ENCODE data around the gene INHA.

INHA gene

DNA sequence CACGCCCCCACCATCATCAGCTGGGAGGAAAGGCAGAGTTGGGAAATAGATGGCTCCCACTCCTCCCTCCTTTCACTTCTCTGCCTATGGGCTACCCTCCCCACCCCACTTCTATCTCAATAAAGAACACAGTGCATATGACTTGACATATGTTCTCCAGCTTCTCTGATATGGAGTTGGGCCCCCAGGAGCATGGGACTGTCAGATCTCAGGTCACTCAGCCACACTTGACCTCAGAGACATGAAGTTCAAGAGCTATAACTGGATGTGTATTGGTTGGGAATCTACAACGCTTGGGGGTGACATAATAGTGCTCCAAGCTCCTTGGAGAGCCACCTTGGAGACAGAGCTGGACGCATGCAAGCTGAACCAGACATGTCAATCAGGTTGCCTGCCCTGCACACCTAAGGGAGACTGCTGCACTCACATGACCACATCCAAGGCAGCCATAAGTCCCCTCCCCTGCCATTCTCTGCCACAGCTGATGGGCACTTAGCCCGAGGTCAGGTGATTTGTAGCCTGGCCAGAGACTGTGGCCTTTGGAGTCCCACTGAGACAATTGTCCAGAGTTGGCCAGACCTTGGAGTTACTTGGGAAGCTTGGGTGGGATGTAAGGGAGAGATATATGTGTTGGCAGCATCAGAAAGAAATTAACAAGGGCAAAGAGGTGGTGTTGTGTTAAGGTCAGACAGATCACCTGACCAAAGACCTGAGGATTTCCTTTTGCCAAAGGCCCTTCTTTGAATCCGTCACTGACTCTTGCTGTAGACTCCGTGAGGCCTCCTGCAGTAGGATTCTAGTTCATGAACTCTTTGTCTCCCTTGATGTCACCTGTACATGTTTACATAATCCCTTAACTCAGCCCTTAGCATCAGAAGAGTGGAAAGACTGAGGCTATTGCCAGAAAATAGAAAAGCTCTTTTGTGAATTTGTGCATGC lies 3.7 kb downstream of the INHA start:
- DNase-seq, result no peak

- no peak for DNase-seq
Measured at GRCh38 chr2:219576505-219577388, 4.6 kb downstream of the INHA start.

DNA sequence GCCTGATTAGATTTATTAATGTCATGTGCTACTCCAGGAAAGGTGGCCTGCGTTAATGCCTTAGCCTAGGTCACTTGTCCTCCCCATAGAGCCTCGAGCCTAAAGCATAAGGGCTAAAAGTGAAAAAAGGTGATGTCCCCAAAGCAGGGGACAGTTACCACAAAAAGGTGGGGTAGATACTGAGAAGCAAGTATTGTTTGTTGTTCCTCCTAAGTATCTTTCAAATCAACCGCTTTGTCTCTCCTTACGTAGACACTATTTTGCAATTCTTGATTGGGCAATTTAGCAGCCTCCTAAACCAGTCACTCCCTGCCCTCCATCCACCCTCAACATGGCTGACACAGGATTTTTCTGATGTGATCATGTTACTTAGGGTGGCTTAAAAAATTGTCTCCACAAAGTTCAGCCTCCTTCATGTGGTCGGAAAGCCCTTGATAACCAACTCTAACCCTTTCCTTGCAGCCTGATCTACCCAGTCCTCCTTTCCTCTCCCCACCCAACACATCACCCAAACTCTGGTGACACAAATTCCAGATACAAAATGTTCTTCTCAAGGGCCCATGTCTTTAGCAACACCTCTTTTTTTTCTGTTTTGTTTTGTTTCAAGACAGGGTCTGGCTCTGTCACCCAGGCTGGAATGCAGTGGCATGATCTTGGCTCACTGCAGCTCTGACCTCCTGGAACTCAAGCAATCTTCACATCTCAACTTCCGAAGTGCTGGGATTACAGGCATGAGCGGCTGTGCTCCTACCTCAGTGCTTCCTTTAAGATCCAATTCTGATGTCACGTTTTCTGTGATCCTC lies 6.9 kb downstream of the INHA start:
- no peak for DNase-seq

DNA sequence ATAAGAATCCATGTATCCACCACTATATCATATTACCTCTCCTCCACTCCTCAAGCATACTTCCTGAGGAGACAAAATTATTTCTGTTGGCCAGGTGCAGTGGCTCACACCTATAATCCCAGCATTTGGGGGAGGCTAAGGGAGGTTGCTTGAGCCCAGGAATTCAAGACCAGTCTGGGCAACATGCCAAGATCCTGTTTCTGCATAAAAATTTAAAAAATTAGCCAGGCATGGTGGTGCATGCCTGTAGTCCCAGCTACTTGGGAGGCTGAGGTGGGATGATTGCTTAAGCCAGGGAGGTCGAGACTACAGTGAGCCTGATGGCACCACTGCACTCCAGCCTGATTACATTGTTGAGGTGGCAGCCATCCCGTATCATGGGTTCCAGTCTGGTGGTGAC lies 9.2 kb downstream of the INHA start:
- DNase-seq, result no peak

GRCh38 chr2:219591091-219591490 lies 19.0 kb downstream of the INHA start:
- DNase-seq, result no peak

GRCh38 chr2:219592736-219593135 lies 20.6 kb downstream of the INHA start:
- no peak for DNase-seq

- DNase-seq, result no peak
Measured at GRCh38 chr2:219593154-219593553, 21.0 kb downstream of the INHA start.

GRCh38 chr2:219595256-219595655 lies 23.1 kb downstream of the INHA start:
- no peak for DNase-seq

- DNase-seq, result no peak
Measured at GRCh38 chr2:219596954-219597551, 24.9 kb downstream of the INHA start.

DNA sequence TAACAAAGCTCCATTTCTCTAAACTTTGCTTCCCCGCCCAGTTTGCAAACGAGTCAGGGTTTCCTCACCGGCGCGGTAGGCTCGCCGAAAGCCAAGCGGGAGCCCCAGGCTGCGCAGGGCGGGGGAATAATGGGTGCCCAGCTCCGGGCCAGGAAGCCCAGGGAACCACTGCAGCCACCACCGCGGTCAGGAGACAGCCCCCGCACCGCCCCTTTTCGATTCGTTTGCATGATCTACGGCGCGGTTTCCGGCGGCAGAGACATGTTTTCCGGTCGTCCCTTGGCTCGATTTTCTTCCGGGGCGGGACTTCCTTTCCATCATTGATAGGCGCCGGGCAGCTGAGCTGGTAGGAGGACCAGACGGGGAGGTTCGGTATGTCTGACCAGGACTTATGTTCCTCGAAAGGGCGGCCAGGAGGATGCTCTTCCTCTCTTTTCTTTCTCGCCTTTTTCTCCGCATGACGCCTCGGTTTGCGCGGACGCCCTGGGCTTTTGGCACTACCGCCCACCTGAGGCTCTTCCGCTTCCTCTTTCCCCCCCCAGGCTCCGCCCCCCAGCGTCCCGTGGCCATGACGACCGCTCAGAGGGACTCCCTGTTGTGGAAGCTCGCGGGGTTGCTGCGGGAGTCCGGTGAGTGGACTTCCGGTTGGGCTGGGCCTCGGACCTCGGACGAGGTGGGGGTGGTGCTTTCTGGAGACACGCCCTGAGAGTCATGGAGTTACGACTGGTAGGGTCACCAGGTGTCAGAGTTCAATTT lies 25.6 kb downstream of the INHA start, which contains the start of gene STK11IP:
TSS of gene STK11IP (plus strand) at position 306 of the 756 bp plus-strand sequence. CDS start at position 569, 263 bp downstream.
- DNase-seq, result peak; percentile 93

DNA sequence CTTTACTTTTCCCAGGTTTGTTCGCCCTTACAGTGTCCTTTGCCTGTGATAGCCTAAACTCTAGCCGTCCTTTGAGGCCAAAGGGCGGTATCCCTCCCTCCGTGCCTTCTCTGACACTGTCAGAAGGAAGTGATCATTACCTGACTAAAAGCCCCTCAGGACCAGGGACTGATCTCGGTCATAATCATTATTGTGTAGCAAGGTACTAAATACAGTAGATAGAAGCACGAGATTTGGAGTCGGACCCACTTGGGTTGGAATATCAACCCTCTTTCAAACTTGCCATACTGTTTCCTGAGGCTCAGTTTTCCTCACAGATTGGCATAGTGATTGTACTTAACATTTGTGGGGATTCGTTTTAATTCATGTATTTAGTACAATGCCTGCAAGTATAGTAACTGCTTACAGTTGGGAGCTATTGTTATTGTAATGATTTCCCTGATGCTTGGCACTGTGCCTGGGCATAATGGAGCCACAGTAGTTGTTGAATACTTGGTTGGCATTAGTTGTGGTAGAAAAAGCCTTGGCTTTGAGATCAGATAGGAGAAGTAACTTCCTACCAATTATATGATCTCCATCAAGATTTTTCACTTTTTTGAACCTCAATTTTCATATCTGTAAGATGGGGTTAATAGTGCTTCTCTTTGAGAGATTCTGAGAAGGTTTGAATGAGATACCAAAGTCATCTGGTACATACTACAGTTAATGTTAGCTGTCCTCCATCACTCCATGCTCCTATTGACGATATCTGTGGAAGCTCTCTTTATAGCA lies 26.4 kb downstream of the INHA start:
- DNase-seq, result no peak

DNA sequence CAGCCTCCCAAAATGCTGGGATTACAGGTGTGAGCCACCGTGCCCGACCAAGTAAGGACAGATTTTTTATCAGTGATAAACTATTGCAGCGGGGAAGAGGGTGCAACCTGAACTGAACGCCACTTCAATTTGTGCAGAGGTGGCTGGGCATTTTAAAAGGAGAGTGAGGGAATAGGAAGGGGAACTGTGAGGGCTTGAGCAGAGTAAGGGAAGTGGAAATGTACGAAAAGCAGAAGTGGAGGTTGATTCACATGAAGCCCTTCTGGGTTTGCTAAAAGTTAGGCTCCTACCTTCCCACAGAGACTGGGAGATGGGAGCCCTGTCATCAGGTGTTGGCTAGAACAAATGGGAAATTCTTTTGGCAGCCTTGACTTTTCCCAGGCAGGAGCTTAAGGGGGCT lies 31.7 kb downstream of the INHA start:
- DNase-seq, result no peak

- DNase-seq, result no peak
Measured at GRCh38 chr2:219605607-219605954, 33.5 kb downstream of the INHA start.

GRCh38 chr2:219607931-219608330 lies 35.8 kb downstream of the INHA start:
- DNase-seq, result no peak

- DNase-seq, result no peak
Measured at GRCh38 chr2:219608399-219608964, 36.4 kb downstream of the INHA start.

DNA sequence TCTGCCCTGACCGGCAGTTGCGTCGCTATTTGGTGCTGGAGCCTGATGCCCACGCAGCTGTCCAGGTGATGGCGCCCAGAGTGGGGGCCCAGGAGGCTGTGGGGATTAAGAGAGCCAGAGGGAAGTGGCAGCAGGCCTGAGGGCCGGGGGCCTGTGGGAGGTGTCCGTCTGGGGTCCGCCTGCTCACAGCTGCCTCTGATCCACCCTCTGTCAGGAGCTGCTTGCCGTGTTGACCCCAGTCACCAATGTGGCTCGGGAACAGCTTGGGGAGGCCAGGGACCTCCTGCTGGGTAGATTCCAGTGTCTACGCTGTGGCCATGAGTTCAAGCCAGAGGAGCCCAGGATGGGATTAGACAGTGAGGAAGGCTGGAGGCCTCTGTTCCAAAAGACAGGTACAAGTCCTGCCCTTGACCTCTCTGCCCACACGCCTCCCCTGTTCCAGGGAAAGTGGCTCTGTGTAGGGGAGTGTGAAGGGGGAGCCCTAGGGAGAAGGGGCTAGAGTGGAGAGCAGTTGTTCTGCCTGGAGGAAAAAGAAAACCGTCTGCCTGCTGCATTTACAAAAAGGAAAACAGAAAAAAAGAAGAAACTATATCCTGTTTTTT lies 37.1 kb downstream of the INHA start:
- DNase-seq, result no peak

DNA sequence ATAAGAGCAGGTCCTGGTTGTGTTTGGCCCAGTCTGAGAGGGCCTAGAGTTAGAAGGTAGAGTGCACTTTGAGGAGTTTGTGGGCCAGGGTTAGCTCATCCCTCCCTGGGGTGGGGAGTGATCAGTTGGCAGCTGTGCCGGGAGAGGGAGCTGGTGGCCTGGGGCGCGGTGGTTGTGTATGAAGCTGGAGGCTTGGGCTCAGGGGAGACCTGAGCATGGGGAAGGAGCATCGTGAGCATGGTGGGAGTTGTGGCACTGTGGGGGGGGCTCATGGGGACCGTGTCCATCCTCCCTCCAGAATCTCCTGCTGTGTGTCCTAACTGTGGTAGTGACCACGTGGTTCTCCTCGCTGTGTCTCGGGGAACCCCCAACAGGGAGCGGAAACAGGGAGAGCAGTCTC lies 39.2 kb downstream of the INHA start:
- DNase-seq, result no peak

GRCh38 chr2:219611866-219612576 lies 39.9 kb downstream of the INHA start:
- no peak for DNase-seq

- no peak for DNase-seq
Measured at GRCh38 chr2:219612577-219613286, 40.6 kb downstream of the INHA start.
